GF-D8 (cell line): ENCODE measurements around the gene PRSS56.
"Not testable (repeated sequence)": the region's sequence is repeated elsewhere in the genome, so short reads cannot be mapped to it uniquely, and the experiment has no call there.

Experiments
- DNase-seq: peaks from one replicate; lab custom pipeline; 2025; lab: John Stamatoyannopoulos, UW

Gene PRSS56

DNA sequence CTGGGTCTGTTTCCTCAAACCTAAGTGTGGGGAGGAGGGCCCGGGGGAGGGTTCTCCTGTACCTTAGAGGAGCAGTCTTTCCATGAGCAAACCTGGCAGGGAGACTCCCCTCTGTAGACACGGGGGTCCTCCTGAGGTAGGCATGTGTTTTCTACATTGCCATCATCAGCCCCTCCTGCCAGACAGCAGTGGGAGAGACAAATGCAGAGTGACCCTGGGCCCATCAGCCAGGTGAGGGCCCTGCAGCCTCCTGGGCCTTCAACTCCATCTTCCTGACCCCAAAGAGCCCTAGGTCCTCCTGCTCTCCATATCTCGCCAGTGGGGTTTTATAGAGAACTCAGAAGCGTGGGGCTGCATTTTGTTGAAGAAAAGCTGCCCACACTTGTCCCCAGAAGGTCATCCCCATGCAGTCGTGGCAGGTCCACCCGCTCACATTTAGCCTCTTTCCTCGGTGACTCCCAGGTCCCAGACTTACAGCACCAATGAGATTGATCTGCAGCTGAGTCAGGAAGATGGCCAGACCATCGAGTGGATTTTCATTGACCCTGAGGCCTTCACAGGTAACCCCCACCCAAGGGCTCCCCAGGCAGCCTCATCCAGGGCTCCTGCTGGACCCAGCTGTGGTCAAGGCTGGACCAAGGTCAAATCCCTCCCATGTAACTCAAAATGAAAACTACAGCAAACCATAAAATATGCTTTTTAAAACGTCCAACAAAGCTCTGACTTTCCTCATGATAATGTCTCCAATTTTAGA, 21.9 kb downstream of the PRSS56 start:
- no peak for DNase-seq

DNA sequence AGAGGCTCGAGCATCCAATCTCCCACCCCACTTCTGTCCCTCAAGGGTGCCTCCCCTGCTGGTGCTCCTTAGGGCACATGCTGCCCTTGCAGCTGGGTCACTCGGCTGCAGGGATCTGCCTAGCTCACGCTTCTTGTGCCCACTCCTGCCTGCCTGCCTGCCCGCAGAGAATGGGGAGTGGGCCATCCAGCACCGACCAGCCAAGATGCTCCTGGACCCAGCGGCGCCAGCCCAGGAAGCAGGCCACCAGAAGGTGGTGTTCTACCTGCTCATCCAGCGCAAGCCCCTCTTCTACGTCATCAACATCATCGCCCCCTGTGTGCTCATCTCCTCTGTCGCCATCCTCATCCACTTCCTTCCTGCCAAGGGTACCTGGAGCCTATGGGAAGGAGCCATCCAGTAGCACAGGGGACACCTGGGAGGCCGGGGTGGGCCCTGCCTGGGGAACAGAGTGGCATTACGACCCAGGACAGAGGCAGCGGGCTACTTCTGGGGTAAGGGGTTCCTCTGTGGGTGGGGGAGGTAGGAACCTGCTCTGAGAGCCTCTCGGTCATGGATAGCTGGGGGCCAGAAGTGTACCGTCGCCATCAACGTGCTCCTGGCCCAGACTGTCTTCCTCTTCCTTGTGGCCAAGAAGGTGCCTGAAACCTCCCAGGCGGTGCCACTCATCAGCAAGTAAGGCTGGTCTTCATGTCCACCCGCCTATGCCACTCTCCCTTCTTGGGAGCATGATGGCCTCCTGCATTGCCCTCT, 22.7 kb downstream of the PRSS56 start:
- no peak for DNase-seq

DNA sequence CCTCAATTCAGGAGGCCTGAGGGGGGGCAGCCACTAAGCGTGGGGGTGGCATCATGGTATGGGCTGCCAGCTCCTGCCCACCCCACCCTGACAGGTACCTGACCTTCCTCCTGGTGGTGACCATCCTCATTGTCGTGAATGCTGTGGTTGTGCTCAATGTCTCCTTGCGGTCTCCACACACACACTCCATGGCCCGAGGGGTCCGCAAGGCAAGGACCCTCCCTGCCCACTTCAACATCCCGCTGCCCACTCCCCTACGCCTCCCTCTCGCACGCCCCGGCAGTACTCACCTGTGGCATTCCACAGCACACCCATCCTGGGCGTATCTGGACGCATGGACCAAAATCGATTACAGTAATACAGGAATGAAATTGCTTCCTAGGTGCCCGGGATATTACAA, 23.3 kb downstream of the PRSS56 start:
- DNase-seq = no peak

DNA sequence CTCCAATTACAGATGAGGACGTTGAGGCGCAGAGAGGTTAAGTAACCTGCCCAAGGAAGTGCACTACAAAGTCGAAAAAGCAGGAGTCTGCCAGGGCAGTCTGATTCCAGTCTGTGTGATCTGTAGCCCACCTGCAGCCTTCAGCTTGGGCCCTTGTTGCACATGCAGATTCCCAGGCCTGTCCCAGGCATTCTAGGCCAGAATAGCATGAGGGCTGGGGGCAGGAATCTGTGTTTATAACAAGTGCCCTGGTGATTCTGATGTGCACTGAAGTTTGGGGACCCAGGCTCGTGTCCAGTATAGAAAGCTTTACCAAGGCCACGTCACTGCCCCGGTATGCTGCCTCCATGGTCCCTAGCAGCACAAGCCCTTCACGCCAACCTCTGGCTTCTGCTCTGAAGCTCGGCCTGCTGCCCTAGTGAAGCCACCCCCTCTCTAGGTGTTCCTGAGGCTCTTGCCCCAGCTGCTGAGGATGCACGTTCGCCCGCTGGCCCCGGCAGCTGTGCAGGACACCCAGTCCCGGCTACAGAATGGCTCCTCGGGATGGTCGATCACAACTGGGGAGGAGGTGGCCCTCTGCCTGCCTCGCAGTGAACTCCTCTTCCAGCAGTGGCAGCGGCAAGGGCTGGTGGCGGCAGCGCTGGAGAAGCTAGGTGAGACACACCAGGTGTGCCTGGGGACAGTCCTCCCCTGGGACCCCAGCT, 23.9 kb downstream of the PRSS56 start:
- DNase-seq = no peak

DNA sequence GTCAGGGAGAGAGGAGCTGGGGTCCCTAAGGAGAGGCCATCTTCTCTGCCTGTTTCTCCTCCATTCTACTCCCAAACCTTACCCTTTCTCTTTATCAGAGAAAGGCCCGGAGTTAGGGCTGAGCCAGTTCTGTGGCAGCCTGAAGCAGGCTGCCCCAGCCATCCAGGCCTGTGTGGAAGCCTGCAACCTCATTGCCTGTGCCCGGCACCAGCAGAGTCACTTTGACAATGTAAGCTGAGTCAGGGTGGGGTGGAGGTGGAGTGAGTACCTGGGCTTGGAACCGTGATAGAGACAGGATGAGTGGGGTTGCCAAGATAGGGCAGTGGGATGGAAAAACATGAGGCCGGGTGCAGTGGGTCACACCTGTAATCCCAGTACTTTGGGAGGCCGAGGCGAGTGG, 24.5 kb downstream of the PRSS56 start:
- DNase-seq = no peak

DNA sequence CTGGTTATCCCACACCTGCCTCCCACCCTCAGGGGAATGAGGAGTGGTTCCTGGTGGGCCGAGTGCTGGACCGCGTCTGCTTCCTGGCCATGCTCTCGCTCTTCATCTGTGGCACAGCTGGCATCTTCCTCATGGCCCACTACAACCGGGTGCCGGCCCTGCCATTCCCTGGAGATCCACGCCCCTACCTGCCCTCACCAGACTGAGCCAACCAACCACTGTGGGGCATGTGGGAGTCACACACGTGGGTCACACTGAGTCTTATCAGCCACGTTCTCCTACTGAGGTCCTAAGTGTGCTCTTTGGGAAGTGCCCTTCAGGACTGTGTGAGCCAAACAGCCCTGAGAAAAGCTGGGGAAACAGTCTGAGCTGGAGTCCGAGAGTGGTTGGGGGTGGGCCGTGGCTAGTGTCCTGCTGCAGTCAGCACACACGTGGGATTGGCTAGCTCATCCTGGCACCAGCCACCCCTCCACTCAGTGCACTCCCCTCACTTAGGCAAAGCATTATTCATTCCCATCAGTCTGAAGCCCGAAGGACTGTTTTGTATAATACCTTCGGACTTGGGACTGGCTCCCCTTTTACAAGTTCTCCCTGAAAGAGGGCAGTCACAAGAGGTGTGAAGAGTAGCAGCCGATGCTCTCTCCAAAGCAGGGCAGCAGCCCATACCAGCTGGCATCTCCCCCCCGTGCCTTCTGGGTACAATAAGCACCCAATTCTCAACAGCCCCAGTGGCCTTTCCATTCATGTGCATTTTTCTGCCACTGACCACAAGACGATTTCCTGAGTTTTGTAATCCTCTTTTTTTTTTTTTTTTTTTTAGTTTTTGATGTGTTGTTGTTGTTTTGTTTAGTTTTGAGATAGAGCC, 25.6 kb downstream of the PRSS56 start:
- no peak for DNase-seq

DNA sequence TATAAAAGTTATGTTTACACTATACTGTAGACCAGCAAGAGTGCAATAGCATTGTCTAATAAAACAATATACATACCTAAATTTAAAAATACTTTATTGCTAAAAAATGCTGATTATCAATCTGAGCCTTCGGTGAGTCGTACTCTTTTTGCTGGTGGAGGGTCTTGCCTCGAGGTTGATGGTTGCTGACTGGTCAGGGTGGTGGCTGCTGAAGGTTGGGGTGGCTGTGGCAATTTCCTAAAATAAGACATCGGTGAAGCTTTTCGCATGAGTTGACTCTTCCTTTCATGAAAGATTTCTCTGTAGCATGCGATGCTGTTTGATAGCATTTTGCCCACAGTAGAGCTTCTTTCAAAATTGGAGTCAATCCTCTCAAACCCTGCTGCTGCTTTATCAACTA, 27.8 kb downstream of the PRSS56 start:
- DNase-seq = no peak

DNA sequence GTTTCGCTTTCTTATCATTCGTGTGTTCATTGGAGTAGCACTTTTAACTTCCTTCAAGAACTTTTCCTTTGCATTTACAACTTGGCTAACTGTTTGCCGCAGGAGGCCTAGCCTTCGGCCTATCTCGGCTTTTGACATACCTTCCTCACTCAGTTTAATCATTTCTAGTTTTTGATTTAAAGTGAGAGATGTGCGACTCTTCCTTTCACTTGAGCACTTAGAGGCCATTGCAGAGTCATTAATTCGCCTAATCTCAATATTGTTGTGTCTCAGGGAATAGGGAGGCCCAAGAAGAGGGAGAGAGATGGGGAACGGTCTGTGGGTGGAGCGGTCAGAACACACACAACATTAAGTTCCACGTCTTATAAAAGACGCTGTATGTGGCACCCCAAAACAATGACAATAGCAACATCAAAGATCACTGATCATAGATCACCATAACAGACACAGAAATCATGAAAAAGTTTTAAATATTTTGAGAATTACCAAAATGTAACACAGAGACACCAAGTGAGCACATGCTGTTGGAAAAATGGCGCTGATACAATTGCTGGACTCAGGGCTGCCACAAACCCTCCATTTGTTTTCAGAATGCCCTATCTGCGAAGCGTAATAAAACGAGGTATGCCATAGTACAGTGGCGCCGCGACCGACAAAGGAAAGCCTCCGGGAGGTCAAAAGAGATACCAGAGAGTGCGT, 29.6 kb downstream of the PRSS56 start:
- no peak for DNase-seq

DNA sequence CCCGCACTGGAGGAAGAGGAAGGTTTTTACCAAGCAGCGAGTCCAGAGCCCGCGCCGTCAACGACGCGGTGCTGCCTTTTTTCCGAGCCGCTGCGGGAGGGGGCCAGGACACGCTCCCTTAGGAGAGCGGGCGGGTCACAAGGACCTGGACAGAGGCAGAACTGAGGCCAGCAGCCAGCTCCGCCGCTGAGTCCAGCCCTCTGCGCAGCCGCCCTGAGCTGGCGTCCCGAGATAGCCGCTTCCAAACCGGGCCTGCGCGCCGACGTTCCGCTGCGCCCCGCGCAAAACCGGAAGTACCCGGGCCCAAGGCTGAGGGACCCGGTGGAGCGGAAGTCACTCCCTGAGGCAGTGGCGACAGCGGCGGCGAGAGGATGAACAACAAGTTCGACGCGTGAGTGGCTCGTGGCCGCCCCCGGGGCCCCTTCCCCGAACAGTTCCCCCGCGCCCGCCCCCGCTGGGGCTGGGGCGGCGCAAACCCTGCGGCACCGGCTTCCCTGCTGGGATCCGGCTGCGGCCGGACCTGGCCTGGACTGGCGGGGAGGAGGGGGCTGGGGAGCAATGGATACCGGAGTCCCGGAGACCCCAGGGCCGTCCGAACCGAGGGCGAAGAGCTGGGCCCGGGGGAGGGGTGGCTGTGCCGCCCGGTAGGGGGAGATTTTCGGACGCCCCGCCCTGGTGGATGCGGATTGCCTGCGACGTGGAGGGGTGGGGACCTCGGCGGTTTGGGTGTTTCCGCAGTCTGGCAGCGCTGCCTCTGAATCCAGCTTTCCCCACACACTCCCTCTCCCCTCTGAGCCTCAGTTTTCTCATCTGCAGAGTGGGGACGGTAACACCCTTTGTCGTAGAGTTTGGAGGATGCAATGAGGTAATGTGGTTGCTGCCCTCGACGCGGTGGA, 30.4 kb downstream of the PRSS56 start, which contains the start of the genes EIF4E2 and TIGD1:
EIF4E2 (plus strand) TSS at position 336 of the 896 bp plus-strand sequence; CDS start at position 372, 36 bp downstream.
TIGD1 (minus strand) TSS at position 204 of the 896 bp plus-strand sequence. CDS start 675 bp downstream, outside the sequence.
- peak; percentile 72 for DNase-seq

DNA sequence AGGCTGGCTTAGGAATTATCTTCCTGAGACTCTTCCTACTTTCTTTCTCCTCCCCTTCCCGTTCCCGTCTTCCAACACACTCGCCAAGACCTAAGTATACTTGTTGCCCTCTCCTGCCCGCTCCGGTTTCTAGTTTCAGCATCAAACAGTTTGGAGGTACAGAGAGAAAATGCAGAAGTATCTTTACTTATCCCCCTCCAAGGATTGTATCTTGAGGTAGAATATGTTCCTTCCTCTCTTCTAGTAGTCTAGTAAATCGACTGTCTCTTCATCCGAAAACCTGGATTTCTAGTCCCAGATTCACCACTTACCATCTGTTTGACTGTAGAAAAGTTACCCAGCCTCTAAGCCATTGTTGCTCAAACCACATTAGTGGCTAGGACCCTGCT, 31.1 kb downstream of the PRSS56 start:
- DNase-seq = no peak

DNA sequence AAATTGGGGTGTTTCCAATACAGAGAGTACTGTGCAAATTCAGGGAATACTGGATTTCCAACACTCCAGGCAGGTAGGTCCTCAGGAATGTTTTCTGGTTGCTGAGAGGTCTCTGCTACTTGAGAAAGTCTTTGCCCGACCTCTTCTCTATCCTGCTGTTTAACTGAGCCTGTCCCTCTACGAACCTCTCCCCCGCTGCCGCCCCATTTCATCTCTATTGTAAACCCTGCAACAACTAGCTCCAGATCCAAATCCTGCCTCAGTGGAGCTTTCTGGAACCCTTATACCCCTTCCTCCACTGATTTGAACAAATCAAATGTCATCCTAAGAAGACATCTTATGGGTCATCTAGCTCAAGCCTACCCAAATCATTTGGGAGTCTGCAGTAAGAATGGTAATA, 31.6 kb downstream of the PRSS56 start:
- no peak for DNase-seq

DNA sequence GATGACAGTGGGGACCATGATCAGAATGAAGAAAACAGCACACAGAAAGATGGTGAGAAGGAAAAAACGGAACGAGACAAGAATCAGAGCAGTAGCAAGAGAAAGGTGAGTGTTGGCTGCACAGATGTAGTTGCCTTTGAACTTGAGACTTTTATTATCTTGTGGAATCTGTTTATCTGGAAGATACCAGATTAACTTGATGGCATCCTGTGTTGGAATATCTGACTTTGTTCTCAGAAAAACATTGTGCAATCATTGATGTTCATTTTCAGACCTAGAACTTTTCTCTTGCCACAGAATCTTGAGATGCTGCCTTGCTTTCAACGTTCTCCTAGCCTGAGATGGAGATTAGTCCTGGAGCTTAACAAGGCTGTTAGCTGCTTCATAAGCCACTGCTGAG, 36.2 kb downstream of the PRSS56 start:
- no peak for DNase-seq

DNA sequence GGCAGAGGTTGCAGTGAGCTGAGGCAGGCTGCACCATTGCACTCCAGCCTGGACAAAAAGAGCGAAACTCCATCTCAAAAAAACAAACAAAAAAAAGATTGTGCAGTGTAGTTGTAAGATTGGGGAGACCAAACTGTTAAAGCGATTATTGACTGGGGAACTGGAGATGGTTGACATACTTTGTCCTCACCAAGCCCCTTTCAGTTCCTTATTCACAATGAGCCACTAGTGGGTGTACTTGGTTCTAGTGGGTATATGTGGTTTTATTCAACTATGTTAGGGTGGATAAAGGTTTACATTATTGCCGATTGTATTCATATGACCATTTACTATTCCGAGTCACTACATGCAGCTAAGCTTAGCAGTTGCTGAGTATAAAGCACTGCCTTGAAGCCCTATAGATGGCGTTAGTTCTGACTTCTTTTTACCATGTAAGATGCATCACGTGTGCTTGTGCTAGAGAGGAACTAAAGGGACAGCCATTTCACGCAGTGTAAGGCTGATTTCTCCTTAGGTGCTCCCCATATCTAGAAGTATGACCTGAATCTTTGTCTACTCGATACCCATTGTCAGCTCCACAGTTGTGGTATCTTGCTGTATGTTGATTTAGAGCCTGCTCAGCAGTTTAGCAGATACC, 42.4 kb downstream of the PRSS56 start:
- no peak for DNase-seq

DNA sequence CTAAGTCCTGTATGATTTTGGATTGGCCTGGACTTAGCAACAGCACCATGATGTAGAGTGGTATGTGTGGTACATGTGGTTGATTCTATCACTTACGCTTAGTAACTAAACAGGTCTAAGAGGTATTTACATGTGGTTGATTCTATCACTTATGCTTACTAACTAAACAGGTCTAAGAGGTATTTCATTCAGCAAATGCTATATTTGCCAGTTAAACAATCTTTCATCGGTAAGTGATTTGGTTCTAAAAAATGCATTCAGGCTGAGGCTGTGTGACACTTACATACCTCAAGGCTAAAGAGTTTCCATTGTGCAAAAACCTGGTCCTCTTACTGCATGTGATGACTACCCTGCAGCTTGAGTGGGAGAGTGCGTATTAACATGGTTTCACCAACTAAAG, 43.4 kb downstream of the PRSS56 start:
- DNase-seq = no peak

DNA sequence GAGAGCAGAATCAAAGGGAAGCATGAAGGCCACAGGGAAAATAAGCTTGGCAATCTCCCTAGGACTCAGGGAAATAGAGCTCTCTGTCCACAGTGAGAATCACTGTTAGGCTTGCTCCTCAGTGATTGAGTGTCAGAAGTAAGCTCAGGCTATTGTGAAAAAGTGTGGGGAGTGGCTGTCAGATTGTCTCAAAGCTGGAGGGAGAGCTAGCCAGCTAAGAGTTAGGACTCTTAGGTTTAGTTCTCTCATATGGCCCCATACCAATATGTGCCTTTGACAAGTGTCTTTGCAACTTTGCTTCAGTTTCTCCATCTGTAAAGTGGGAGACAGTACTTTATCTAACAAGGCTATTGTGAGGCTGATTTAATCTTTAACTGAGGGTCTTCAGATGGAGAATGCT, 47.5 kb downstream of the PRSS56 start:
- no peak for DNase-seq

DNA sequence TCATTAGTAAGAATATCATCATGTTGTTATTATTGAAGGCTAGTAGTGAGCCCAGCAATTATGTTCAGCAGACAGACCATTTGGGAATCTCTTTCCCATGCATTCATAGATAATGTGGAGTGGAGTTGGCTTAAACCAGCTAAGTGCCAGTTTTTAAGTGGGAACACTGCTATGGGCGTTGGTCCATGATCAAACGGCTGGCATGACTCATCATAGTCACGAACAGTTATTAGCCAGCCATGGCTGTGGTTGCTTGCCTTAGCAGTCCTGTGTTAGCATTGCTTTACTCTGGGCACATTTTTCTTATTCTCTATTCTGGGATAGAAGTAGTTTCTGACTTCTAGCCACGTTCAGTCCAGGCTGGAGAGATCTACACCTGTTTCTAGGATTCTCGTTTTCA, 48.0 kb downstream of the PRSS56 start:
- no peak for DNase-seq

DNA sequence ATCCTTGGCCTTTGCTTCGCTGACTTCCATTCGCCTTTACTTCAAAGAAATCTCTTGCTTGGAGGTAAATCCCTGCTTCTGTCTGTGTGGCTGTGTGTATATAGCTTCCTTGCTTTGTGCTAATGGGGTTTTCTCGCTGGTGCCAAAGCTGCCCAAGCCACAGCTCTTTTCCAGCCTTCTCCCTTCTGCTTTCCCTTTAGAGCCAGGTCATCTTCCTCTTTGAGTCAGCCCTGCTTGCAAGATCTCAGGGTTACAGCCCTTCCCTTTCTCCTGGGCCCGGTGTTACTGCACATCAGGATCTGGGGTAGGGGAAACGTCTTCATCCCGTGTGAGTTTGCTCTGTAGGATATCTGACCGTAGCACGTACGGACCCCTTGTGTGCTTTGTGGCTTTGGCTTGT, 49.4 kb downstream of the PRSS56 start:
- DNase-seq = no peak

DNA sequence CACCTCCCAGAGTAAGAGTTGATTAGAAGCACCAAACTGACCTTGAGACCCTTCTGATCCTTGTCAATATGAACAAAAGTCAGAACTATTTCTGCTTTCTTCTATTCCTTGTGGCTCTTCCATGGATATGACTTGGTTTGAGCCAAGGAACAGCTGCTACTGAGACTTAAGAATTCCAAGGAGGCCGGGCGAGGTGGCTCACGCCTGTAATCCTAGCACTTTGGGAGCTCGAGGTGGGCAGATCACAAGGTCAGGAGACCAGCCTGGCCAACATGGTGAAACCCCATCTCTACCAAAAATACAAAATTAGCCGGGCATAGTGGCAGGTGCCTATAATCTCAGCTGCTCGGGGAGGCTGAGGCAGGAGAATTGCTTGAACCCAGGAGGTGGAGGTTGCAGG, 50.3 kb downstream of the PRSS56 start:
- DNase-seq = not testable (repeated sequence)

DNA sequence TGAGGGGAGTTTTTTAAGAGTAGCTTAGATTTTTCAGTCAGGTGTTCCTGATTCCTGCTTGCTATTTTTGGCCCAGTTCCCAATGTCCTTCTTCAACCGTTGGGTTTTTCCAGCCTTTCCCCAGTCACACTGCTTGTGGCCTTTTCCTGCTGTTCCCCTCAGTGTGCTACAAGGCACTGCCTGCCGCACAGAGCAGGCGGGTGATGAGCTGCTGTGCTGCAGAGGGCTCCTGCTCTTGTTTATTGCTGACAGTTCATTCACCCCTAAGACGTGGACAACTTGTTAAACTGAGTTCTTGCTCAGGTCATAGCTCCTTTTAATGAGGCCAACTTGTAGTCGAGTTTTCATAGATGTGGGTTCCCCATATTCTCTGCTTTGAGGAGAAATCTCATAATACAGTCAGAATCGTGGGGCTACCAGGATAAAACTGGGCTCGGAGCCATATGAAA, 50.9 kb downstream of the PRSS56 start:
- no peak for DNase-seq

DNA sequence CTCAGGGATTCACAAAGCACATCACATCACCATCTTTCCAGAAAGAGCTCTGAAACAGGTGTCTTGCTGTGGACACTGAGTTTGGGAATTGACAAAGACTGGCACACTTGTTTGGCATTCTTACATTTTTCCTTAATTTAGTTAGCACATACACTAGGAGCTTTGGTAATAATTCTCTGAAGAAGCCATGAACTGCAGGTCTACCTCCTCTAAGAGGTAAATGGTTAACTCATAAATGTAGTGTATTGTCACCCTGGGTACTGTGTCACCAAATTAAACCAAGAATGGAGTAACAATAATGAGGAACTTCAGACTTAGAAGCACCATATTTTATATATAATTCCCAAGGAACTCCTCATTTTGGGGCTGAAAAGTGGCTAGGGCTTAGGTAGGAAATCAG, 52.9 kb downstream of the PRSS56 start:
- DNase-seq = no peak
